Medulla oblongata (tissue), 1 donor: Measurements from ENCODE around the gene ABLIM1.

Experiments used
- DNase-seq: peaks from one replicate; pipeline ENCODE4 v3.0.0-alpha.2; 2015; ENCODE audit errors: extremely low spot score

The ABLIM1 gene

DNA sequence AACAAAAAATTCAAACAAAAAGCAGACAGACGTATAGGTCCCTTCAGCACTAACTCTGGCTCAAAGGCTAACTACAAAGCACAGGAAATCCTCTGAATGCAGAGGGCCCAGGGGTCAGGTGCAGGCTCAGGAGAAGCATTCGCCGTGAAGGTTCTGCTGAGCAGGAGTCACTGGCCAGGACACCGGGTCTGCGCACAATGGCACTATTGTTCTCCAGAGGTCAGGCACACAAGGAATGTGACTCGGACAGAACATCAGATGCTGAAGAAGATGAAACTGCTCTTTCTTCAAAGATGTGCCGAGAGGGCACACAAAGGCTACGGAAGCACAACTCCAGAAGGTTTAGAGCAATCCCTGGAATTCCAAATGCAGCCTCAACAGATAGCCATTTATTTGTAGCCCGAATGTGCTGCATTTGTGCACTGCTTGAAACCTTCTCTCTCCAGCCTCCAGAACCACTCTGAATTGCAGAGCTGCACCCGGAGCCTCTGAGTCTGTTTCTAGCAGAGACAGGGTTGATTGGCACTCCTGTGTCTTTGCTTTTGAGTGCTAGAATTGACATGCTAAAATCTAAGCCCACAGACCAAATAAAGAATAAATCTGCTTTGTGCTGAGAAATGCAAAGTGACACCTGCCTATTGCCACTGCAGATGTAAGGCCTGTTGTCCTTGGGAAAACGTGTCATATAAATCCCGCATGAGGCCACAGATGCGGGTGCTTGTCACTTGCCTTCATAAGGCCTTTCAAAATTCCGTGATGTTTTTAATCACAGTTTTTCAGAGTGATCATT, 168.4 kb downstream of the ABLIM1 start:
- DNase-seq: peak; percentile 38

DNA sequence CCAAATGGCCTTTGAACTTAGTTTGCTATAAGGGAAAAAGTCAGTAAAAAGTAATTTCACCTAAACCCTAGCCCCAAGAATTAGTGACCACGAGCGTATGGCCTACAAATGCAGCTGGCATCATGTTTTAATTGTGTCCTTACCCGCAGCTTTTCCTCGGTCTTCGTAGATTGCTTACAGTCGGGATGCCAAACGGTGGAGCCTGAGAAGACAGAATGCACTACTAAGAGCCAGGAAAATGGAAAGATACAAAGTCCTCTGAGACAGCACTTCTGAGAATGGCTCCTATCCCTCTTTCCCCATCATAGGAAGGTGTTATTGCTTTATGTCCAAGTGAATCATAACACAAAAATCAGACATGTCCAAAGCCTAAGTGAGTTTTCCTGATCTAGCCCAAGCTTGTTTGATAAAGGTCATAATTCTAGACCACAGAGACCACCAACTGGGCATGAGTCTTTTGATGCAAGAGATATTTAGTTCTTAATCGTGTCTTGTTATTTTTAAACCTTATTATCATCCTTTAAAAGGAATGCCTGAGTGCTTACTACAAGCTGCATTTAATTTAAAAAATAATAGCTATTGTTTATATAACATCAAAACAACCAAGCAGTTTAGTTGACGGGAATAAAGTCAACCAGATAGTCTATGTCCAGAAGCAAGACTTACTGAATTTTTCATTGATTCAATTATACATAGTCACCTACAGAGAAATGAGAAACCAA, 170.1 kb downstream of the ABLIM1 start:
- no peak for DNase-seq

DNA sequence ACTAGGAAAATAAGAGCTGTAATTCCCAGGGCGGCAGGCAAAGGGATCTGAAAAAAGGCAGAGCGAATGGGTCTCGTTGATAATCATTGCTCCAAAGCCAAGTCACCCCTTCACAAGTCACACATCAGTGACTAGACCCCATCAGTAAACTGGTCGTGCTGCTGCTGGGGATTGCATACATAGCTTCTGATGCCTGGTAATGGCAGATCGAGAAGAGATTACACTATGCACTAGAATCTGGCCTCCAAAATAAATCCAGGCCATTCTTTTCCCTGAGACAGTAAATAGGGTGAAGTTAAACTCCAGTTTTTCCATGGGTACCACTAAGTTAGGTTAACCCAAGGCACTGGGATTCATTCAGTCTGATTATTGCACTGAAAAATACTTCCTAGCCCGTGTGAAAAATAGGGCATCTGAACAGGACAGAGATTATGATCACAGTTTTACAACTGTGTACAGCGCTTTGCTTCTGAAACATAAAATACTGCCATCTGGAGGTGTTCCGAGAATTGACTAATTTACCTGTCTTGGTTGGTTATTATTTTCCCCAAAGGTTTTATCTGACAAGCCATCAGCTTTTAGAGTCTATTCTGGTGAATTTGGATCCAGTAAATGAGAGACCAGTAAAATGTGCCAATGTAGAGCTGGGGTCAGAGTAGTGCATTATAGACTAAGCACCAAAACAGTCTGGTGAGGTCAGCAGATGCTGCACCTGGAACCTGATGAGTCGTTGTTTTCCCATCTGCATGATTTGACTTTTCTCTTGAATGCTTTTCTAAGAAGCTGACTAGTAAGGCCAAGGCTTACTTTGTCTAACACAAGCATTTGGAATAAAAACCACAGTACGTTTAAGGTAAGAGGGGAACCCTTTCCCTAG, 170.9 kb downstream of the ABLIM1 start:
- DNase-seq: no peak

DNA sequence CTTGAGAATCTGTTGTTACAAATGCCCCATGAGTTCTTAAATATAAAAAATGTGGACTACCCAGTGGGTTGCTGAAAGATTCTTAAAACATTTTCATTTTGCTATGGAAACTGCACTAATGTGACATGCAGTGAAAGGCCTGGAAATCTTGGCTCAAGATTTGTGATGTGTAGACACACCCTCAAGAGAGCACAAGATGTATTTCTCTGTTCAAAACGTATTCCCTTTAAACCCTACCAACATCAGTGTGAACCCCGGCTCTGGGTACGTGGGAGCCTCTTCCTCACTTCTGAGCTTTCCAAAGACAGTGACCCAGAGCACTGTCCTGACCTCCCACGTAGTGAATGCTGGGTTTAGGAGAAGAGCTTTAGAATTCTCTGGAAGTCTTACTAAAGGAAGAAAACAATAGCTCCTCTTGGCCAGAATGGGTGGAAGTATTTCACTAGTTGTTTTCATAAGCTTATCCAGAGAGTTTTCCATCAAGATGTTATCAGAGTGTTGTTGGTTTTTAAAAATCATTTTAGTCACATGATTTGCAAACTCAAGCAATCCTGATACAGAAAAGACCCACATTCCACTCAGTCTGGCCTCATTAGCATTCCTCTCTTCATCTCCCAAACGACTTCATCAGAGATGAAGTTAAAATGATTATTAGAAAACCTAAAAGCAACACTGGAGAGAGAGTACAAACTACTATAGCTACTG, 172.2 kb downstream of the ABLIM1 start:
- DNase-seq: no peak

DNA sequence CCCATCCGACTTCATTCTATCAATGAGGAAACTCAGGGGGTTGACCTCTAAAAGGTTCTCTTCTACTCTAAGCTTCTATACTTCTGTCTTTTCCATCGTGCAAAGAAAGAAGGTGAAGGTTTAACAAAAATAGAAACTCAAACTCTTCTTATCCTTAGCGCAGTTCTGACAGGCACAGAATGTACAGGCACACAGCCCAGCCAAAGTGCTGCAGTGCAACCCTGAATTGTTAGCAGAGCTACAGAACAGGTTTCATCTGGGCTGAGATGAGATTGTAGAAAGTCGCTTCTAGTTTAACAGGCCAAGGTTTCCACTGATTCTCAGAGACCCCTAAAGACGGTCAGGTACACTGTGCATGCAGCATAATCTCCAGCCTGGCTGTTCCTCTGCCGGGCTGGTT, 174.5 kb downstream of the ABLIM1 start:
- DNase-seq: no peak

DNA sequence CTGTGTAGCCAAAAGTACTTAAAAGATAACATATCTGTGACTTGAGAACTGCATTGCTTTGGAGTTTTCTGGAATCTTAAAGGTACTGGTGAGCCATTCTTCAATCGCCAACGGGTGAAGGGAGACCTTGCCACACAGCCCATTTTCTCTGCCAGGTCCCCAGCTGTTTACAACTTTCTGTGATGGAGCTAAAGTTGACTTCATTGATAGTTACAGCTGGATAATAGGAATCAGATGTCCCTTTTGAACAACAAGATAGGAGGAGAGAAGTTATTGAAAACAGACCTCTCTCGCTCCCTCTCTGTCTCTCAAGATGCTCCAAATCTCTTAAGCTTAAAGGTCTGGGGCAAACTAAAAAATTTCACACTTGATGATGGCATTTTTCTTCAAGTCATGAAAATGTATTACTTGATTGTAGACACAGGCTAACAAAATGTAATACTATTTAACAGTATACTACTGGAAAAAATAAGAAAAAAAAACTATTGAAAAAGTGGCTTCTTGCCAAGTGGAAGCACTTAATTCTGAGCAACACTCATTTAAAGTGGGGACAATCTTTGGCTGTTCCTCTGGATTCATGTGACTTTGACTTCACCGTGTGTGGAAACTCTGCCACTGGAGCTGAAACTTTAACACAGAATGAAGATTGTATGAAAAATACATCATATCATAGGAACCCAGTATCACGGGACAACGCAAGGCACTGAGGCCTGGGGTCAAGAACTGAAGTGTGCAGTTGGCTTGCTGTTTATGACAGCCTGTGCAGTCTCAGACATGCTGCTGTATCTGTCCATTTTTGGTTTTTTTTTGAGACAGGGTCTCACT, 175.4 kb downstream of the ABLIM1 start:
- peak; percentile 54 for DNase-seq

DNA sequence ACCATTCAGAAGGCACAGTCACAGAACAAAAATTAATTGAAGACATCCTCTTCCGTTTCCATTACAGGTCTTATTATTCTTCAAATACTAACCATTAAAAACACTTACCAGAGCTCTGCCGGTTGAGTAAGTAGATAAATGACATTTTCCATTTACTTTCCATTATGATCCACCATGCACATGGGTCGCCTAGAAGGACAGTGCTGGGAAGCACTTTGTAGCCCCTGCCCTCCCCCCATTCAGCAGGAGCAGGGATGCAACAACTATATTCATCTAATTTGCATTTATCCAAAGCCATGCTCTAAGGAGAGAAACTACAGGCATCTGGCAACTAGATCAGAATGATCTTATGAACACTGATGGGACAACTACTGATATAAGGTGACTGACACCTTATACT, 177.0 kb downstream of the ABLIM1 start:
- no peak for DNase-seq

DNA sequence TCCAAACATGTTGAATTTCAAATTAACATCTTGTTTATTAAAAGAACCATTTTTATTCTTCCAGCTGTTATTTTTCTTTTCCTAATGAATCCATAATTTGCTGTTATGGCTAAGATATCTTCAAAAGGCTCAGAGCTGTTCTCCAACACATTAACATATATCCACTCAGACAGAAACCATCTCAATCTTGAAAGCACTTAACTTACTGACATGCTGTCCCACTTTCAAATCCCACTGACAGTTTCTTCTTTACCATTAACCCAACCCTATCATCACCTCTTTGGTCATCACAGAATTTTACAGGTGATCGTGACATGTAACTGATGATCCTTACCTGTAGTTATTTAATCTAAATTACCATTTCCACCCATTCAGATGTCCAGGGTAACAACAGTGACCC, 178.2 kb downstream of the ABLIM1 start:
- no peak for DNase-seq

DNA sequence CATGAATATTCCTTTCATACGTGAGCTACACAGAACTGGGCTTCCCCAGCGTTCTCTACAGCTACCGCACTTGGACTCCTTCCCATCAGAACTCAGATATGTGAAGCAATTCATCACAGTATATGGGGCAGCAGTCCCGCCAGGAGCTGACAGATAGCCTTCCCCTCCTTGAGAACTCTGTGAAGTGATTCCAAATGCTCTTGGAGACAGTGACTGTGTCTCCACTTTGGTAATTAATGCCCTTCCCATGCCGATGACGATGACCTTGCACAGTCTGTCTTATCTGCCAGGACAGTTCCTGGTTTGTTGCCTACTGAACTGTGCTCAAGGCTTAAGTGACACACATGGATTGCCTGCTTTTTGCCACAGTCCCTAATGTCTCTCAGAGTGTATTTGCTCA, 178.8 kb downstream of the ABLIM1 start:
- DNase-seq: no peak

DNA sequence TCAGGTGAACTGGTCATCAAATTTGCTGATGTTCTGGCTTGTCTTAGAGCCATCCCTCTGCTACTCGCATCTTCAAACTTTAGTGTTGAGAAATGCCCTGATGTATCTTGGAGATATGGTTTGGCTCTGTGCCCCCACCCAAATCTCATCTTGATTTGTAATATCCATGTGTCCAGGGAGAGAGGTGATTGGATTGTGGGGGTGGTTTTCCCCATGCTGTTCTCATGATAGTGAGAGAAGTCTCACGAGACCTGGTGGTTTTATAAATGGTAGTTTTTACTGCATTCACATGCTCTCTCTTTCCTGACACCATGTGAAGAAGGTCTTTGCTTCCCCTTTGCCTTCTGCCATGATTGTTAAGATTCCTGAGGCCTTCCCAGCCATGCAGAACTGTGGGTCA, 179.8 kb downstream of the ABLIM1 start:
- no peak for DNase-seq

DNA sequence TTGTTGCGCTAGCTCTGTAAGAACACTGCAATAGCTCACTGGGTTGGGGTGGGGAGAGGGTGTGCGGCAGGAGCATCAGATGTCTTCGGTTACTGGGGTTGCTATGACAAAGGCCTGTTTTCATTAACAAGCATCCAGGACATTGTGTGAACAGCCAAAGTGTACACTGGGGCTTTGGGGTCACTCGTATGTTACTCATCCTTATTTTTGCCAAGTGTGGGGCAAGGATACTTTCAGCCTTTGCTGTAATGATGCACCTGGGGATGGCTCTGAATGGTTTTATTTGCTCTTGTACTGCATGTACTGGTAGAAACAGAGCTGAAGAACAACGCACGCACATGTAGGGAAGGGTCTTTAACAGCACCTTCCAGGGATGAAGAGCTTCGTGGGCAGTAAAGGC, 180.8 kb downstream of the ABLIM1 start:
- no peak for DNase-seq

DNA sequence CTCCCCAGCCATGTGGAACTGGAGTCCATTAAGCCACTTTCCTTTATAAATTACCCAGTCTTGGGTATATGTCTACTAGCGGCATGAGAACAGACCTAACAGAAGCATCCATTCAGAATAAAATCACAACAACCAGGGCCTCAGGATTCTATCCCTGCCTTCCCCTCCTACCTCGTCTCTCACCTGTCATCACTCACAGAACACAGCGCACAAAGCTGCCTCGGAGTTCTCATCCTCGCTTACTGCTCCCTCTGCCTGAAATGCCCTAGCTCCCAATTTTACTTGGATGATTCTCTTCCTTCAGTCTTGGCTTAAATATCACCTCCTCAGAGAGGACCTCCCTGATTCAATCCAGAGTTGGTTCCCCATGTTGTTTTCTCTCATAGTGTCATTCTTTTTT, 183.1 kb downstream of the ABLIM1 start:
- DNase-seq: no peak

DNA sequence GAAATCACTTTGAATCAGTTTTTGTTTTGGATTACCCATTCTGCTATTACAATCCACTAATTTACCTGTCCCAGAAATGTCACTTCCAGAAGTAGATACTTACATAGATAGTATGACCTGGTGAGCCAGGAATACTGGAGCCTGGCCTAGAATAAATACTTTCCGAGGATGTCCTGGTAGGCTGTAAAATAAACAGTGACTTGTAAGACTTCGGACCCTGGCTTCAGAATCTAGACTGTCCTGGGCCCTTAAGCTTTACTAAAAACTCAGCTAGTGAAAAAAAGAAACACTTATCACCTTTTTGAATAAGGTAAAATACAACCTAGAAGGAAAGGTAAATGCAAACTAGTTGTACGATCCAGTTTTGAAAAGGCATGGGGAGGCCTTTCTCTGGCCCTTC, 184.3 kb downstream of the ABLIM1 start:
- DNase-seq: no peak

DNA sequence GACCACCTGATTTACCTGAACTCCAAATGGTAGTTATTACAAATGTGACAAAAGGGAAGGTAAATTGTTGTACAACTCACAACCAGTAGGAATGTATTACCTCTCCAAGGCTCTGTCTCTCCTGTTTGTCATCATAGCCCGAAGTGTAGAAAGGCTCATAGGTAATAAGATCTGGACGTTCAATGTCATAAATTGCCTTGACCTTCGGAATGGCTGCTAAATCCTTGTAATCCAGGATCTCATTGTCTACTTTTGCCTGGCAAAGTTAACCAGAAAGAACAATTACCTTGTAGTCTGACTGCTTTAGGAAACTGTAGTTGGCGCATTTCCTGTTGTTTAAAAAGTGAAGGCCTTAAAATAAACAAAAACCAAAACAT, 185.2 kb downstream of the ABLIM1 start:
- no peak for DNase-seq

DNA sequence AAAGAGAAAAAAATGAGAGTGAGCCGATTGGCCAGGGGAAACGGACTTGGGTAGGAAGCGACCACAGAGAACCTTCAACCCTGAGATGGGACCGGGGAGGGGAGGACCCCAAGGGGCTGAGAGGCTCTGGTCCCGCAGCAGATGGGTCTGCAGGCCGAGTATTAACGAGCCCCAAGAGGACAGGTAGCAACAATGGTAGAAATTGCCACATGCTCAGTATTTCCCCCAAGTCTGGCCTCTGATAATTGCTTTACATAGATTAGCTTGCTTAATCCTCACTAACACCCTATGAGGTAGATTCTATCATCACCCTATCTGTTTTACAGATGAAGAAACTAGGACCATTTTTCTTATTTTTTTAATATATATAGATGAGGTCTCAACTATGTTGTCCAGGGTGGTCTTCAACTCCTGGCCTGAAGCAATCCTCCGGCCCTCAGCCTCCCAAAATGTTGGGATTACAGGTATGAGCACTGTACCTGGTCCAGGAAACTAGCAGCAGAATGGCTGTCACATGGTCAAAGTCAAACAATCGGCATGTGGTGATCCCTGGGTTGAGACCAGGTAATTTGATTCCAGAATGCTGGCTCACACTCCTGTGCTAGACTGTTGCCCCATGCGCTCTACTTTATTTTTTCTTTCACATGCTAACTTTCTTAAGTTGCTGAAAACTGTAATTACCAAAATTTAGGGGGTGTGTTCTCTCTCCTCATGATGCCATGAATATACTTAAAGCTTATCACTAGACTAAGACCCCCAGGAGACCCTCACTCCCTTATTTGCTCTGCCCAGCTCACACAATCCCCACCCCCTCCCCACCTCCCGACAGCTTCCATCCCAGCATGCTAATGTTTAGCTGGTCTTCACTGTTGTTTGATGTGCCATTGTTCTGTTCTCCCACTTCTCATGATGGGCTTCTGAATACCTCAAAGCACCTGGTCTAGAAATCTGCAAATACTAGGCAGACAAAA, 185.9 kb downstream of the ABLIM1 start:
- no peak for DNase-seq

DNA sequence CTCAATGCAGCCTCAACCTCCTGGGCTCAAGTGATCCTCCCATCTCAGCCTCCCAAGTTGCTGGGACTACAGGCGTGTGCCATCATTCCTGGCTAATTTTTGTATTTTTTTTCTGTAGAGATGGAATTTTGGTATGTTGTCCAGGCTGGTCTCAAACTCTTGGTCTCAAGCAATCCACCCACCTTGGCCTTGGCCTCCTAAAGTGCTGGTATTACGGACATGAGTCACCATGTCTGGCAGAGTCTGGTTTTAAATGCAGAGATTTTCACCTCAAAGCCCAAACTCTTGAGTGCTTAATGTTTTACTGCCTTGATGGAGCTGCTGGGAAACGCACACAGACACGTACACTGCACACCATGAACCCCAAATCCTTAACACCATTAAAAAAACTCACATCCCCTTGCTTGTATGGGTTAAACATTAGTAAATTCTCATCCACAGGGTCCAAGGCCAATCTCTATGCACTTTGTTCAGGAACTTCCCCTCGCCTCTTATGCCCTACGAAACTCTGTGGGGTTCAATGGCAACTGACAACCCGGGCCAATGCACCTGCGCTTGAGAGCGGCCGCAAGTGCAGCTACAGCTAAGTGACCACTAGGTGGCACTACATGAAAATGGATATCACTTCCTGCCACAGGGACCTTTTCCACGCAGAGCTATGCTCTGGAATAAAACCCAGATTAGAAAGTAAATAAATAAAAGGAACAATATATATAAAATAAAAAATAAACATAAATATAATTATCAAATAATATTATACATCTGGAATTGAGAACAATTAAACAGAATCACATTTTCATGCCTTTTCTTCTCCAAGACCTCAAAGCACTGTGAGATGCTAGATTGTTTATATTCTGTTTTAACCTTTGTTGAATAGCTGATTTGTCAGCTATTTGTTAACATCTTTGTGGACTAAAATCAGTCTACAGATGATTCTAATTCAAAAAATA, 186.8 kb downstream of the ABLIM1 start:
- peak; percentile 84 for DNase-seq

DNA sequence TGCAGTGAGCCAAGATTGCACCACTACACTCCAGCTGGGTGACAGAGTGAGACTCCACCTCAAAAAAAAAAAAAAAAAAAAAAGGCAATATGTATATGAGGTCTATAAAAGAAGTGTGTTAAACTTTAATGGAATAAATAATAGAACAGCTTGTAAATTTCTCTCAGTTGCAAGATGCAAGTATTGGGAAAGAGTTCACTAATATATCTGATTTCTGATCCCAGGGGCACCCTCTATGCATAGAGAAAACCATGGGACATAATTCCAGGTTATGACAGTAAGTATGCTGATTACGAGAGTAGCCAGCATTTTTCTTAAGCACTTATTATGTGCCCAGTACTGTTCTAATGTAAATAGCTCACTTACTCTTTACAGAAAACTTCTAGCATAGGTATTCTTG, 187.7 kb downstream of the ABLIM1 start:
- no peak for DNase-seq

DNA sequence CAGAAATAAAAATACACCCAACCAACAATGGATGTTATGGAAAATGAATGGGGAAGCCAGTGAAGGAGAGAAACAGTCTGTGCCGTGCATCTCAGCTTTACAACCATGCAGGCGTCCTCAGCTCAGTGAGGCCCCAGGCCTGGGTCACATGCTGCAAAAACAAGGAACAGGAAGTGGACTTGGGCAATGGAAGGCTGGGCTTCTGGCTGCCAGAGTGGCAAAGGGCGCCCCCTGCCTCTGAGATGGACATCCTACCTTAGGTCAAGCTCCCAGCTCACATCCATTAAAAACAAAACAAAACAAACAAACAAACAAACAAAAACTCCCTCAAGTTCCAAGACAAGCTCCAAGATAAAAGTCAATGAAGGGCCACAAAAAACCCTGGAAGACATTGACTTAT, 199.1 kb downstream of the ABLIM1 start:
- DNase-seq: no peak
